K562 (cell line): ENCODE data around the gene UBN2. TPM values are rescaled to one million over a fixed set of nuclear protein-coding genes. Genes with fewer than 3 reads are reported as not detected.
A peak's percentile ranks its signal among the peaks of the same experiment; 100 is the strongest.

Experiments used
- ELF2 ChIP-seq: fragments of 250-450 bp; sonication (Bioruptor Pico); IDR thresholded peaks from 2 replicates; pipeline ENCODE4 v1.5.0; 2021; ENCODE audit warnings: mild to moderate bottlenecking
- HDAC1 ChIP-seq, 2 experiments: fragments of 450-650 bp; IDR thresholded peaks; 2 replicates each; pipeline ENCODE4 v1.6.1; 2016 to 2017; ENCODE audit warnings: inconsistent platforms in 1 of 2, mild to moderate bottlenecking in 1 of 2, moderate library complexity in 1 of 2
- L3MBTL2 ChIP-seq: fragments of 450-650 bp; IDR thresholded peaks from 2 replicates; pipeline ENCODE4 v1.6.1; 2016; ENCODE audit warnings: mild to moderate bottlenecking, moderate library complexity
- NR2C2 ChIP-seq, 2 experiments: fragments of 200-800 bp in 1 of 2; sonication (Bioruptor generic) in 1 of 2; sonication (generic) in 1 of 2; formaldehyde crosslinking in 1 of 2; IDR thresholded peaks; 2 replicates each; pipeline versions ENCODE4 v1.6.1 to v1.8.0; 2016 to 2022; ENCODE audit warnings: mild to moderate bottlenecking in 1 of 2, missing compliant biosample characterization in 1 of 2, missing genetic modification characterization in 1 of 2, missing genetic modification reagents in 1 of 2
- PHB ChIP-seq: fragments of 250-450 bp; sonication (Bioruptor Pico); IDR thresholded peaks from 2 replicates; pipeline ENCODE4 v1.5.0; 2021
- PHF8 ChIP-seq: fragments of 200-600 bp; sonication (generic); IDR thresholded peaks from 2 replicates; pipeline ENCODE4 v1.6.1; 2012; ENCODE audit warnings: mixed run types, mild to moderate bottlenecking, inconsistent platforms, low read length, moderate library complexity, borderline replicate concordance
- RFX1 ChIP-seq: fragments of 450-650 bp; IDR thresholded peaks from 2 replicates; pipeline ENCODE4 v1.6.1; 2016; ENCODE audit warnings: mild to moderate bottlenecking, moderate library complexity
- SAP30 ChIP-seq: fragments of 200-600 bp; sonication (generic); IDR thresholded peaks from 2 replicates; pipeline ENCODE4 v1.6.1; 2012; ENCODE audit warnings: borderline replicate concordance, low read depth, mild to moderate bottlenecking, moderate library complexity, low read length, control low read depth, inconsistent platforms; ENCODE audit not compliant: insufficient read depth, poor library complexity, severe bottlenecking
- SETDB1 ChIP-seq: IDR thresholded peaks from one replicate; pipeline ENCODE4 v1.6.1; 2012; ENCODE audit warnings: low read length, control low read depth, inconsistent platforms
- TOE1 ChIP-seq, 2 experiments: fragments of 450-650 bp in 1 of 2; sonication (generic) in 1 of 2; formaldehyde crosslinking in 1 of 2; IDR thresholded peaks; 2 replicates each; pipeline versions ENCODE4 v1.7.1 to v1.8.0; 2016 to 2022; ENCODE audit warnings: borderline replicate concordance in 2 of 2, mild to moderate bottlenecking in 2 of 2, antibody characterized with exemption in 1 of 2, inconsistent platforms in 1 of 2, low read depth in 1 of 2, missing genetic modification reagents in 1 of 2, moderate library complexity in 1 of 2
- ZBTB17 ChIP-seq: fragments of 450-650 bp; formaldehyde crosslinking; IDR thresholded peaks from 2 replicates; pipeline ENCODE4 v1.4.0; 2020; ENCODE audit warnings: mild to moderate bottlenecking
- ZNF24 ChIP-seq: fragments of 450-650 bp; IDR thresholded peaks from 2 replicates; pipeline ENCODE4 v1.6.1; 2016
- polyA plus RNA-seq, 8 experiments: library from polyadenylated mRNA; depleted of rRNA in 4 of 8; stranded (reverse) in 5 of 8; unstranded in 3 of 8; fragments of >200 nt; fragmentation: Nextera tagmentation in 2 of 8; fragmentation: Illumina TruSeq in 1 of 8; extraction: Ambion mirVana in 2 of 8; extraction: Trizol in 1 of 8; gene quantifications; 2 replicates each; pipeline versions ENCODE4 v1.2.1 to v1.2.3, GENCODE V29; 2011 to 2014; ENCODE audit warnings: inconsistent platforms in 1 of 8, missing spikeins in 1 of 8
- total RNA-seq, 7 experiments: library from RNA; depleted of rRNA in 6 of 7; stranded (reverse); fragments of >200 nt in 6 of 7; fragmentation: Illumina TruSeq in 2 of 7; extraction: Trizol in 2 of 7; gene quantifications; 2 replicates each; pipeline versions ENCODE4 v1.2.1 to v1.2.3, GENCODE V29; 2011 to 2021; ENCODE audit warnings: low replicate concordance in 1 of 7
- TF ChIP-seq, protein P1 (sequence below): fragments of 250-450 bp; sonication (Bioruptor Pico); IDR thresholded peaks from 2 replicates; pipeline ENCODE4 v1.8.0; 2022; ENCODE audit warnings: moderate library complexity, mild to moderate bottlenecking, inconsistent platforms
- TF ChIP-seq, protein P2 (sequence below): sonication (generic); formaldehyde crosslinking; IDR thresholded peaks from 2 replicates; pipeline ENCODE4 v1.4.0; 2020; ENCODE audit warnings: mild to moderate bottlenecking, missing genetic modification reagents
- TF ChIP-seq, protein P3 (sequence below): sonication (generic); formaldehyde crosslinking; IDR thresholded peaks from 2 replicates; pipeline ENCODE4 v1.8.1; 2023; ENCODE audit warnings: missing genetic modification reagents, mild to moderate bottlenecking, borderline replicate concordance
- TF ChIP-seq, protein P4 (sequence below): fragments of 450-650 bp; formaldehyde crosslinking; IDR thresholded peaks from 2 replicates; pipeline ENCODE4 v1.4.0; 2020; ENCODE audit warnings: mild to moderate bottlenecking, moderate library complexity

UBN2 gene
- total and polyA plus RNA-seq, 9 of the 15 experiments (the other 6 are each of a cell fraction or from before 2014, with no cell fraction given): 1.2 to 19.5 (median 9.9) TPM

DNA sequence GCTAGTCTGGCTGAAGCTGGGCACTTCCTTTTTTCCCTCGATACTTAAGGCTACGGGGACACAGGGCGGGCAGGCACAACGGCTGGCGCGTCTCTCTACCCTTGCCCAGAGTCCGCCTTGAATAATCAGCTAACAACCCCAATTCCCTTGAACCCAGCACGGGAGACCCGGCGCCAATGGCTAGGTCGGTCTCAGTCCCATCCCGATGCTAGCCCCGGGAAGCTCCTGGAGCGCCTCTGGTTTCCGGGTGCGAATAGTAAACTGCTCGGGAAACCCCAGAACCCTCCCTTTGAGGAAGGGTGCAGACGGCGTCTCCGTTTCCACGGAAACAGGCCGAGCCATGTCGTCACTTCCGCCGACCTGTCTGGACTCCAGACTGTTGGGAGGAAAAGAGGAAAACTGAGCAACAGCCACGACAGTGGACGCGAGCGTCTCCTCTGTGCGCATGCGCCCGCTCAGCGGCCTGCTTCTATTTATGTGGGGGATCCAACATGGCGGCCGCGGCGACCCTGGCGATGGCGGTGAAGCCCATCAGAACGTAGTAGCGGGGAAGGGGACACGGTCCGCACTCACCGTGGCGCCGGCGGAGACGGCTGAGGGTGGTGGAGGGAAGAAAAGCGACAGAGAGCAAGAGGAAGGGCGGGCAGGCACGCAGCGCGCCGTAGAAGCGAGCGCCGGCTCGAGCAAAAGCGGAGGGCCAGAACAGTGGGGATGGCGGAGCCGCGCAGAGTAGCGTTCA lies at the start of gene UBN2 (continued):
- peak; percentile 15; the same call in 1 of the 2 replicates for TF ChIP-seq TOE1 (IDR thresholded peaks at IDR 0.05; ENCODE audit: borderline replicate concordance)
- peak; percentile 92; the same call in 1 of the 2 replicates for TF ChIP-seq TOE1 (CRISPR knock-in tag; IDR thresholded peaks at IDR 0.05; ENCODE audit: borderline replicate concordance, low read depth)
- peak; percentile 97 for TF ChIP-seq PHF8
- TF ChIP-seq, protein P1, sequence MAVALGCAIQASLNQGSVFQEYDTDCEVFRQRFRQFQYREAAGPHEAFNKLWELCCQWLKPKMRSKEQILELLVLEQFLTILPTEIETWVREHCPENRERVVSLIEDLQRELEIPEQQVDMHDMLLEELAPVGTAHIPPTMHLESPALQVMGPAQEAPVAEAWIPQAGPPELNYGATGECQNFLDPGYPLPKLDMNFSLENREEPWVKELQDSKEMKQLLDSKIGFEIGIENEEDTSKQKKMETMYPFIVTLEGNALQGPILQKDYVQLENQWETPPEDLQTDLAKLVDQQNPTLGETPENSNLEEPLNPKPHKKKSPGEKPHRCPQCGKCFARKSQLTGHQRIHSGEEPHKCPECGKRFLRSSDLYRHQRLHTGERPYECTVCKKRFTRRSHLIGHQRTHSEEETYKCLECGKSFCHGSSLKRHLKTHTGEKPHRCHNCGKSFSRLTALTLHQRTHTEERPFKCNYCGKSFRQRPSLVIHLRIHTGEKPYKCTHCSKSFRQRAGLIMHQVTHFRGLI (CRISPR knock-in tag): no peak
- 0 out of 2 replicates have a peak, but pooled peaks have one; percentile 27 for TF ChIP-seq ELF2 (CRISPR knock-in tag)
- TF ChIP-seq, protein P2, sequence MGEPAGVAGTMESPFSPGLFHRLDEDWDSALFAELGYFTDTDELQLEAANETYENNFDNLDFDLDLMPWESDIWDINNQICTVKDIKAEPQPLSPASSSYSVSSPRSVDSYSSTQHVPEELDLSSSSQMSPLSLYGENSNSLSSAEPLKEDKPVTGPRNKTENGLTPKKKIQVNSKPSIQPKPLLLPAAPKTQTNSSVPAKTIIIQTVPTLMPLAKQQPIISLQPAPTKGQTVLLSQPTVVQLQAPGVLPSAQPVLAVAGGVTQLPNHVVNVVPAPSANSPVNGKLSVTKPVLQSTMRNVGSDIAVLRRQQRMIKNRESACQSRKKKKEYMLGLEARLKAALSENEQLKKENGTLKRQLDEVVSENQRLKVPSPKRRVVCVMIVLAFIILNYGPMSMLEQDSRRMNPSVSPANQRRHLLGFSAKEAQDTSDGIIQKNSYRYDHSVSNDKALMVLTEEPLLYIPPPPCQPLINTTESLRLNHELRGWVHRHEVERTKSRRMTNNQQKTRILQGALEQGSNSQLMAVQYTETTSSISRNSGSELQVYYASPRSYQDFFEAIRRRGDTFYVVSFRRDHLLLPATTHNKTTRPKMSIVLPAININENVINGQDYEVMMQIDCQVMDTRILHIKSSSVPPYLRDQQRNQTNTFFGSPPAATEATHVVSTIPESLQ: 0 out of 2 replicates have a peak, but pooled peaks have one; percentile 69
- TF ChIP-seq SAP30: peak; percentile 99
- TF ChIP-seq PHB: peak; percentile 86; the same call in 1 of the 2 replicates
- TF ChIP-seq HDAC1 (IDR thresholded peaks at IDR 0.05): peak in 1 of 2 experiments; percentile 97; a peak in 2 of 4 replicates
- TF ChIP-seq, protein P3, sequence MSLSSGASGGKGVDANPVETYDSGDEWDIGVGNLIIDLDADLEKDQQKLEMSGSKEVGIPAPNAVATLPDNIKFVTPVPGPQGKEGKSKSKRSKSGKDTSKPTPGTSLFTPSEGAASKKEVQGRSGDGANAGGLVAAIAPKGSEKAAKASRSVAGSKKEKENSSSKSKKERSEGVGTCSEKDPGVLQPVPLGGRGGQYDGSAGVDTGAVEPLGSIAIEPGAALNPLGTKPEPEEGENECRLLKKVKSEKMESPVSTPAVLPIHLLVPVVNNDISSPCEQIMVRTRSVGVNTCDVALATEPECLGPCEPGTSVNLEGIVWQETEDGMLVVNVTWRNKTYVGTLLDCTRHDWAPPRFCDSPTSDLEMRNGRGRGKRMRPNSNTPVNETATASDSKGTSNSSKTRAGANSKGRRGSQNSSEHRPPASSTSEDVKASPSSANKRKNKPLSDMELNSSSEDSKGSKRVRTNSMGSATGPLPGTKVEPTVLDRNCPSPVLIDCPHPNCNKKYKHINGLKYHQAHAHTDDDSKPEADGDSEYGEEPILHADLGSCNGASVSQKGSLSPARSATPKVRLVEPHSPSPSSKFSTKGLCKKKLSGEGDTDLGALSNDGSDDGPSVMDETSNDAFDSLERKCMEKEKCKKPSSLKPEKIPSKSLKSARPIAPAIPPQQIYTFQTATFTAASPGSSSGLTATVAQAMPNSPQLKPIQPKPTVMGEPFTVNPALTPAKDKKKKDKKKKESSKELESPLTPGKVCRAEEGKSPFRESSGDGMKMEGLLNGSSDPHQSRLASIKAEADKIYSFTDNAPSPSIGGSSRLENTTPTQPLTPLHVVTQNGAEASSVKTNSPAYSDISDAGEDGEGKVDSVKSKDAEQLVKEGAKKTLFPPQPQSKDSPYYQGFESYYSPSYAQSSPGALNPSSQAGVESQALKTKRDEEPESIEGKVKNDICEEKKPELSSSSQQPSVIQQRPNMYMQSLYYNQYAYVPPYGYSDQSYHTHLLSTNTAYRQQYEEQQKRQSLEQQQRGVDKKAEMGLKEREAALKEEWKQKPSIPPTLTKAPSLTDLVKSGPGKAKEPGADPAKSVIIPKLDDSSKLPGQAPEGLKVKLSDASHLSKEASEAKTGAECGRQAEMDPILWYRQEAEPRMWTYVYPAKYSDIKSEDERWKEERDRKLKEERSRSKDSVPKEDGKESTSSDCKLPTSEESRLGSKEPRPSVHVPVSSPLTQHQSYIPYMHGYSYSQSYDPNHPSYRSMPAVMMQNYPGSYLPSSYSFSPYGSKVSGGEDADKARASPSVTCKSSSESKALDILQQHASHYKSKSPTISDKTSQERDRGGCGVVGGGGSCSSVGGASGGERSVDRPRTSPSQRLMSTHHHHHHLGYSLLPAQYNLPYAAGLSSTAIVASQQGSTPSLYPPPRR (CRISPR knock-in tag): peak; percentile 96; the same call in 1 of the 2 replicates
- TF ChIP-seq NR2C2 (CRISPR knock-in tag; IDR thresholded peaks at IDR 0.05): peak; percentile 82; the same call in 1 of the 2 replicates
- TF ChIP-seq NR2C2 (tag; IDR thresholded peaks at IDR 0.05): peak; percentile 51; the same call in 1 of the 2 replicates
- TF ChIP-seq RFX1: peak; percentile 98
- TF ChIP-seq, protein P4, sequence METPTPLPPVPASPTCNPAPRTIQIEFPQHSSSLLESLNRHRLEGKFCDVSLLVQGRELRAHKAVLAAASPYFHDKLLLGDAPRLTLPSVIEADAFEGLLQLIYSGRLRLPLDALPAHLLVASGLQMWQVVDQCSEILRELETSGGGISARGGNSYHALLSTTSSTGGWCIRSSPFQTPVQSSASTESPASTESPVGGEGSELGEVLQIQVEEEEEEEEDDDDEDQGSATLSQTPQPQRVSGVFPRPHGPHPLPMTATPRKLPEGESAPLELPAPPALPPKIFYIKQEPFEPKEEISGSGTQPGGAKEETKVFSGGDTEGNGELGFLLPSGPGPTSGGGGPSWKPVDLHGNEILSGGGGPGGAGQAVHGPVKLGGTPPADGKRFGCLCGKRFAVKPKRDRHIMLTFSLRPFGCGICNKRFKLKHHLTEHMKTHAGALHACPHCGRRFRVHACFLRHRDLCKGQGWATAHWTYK (CRISPR knock-in tag): peak; percentile 86
- TF ChIP-seq ZBTB17 (CRISPR knock-in tag): peak; percentile 89
- peak; percentile 96 for TF ChIP-seq SETDB1
- TF ChIP-seq ZNF24: no peak
- TF ChIP-seq L3MBTL2: peak; percentile 55
